ENCODE data around the gene SEMA3B.
A peak's percentile ranks its signal among the peaks of the same experiment; 100 is the strongest.
"Not testable (repeated sequence)": the region's sequence is repeated elsewhere in the genome, so short reads cannot be mapped to it uniquely, and the experiment has no call there.

The SEMA3B gene

DNA sequence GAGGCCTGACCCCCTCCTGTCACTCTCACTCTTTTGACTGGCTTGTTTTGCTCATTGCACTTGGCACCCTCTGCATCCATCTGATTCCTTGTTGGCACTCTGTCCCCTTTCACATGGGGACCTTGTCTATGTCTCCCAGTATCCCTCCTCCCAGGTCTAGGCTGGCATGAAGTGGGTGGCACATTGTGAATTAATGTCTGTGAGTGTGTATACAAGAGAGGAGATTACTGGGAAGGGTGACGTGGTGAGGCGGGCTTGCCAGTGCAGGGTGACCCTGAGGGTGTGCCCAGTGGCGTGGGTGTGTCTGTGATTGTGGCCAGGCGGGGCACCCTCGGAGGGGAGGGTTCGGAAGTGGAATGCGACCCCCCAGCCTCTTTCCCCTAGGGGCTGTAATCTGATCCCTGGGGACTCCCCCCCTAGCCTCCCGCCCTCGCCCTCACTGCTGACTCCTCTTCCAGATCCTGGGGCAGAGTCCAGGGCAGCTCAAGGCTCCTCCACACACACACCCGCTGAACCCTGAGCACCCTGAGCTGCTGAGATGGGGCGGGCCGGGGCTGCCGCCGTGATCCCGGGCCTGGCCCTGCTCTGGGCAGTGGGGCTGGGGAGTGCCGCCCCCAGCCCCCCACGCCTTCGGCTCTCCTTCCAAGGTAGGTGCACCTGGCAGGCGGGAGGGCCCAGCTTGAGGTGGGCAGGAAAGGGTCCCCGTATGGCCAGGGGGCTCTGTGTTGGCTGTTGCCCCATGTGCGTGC lies at the start of gene SEMA3B:
Gene SEMA3B, plus strand, starts transcription at position 445 of the 749 bp plus-strand sequence. Its CDS starts 94 bp downstream, at position 539.
- peak; percentile 67 for DNase-seq (ENCODE audit: low read depth, low spot score)

DNA sequence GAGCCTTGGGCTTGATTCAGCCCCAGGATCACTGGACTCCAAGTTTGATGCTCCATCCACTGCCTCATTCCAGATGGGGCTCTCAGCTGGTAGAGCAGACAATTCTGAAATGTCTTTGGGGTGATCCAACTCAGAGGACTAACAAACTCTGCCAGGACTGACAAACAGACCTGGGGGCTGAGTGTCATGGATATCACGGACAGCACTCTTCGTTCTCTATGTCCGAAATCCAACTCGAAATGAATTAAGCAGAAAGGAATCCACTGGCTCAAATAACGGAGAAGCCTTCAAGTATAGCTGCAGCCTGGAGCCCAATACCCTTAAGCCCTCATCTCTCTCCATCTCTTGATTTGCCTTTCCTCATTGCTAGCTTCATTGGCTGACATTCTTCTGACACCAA lies 49.7 kb upstream of the SEMA3B start:
- DNase-seq (ENCODE audit: low read depth, low spot score), result no peak

DNA sequence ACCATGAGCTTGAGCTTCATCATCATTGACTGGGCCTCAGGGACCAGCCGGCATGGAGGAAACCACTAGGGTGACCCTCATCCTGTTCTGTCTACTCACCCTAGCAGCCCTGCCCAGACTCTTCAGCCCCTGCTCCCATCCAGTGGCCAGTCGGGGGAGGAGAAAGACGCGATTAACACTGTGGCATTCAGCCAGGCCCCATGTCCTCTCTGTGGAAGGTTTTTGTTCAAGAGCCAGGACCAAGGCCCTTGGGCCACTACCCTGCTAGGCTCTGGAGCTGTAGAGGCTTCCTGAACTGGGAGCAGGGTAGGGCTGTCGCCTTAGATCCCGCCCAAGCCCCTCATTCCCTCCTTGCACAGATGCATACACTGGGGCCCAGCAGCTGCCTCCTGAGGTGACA lies 48.8 kb upstream of the SEMA3B start:
- DNase-seq (ENCODE audit: low read depth, low spot score), result no peak

DNA sequence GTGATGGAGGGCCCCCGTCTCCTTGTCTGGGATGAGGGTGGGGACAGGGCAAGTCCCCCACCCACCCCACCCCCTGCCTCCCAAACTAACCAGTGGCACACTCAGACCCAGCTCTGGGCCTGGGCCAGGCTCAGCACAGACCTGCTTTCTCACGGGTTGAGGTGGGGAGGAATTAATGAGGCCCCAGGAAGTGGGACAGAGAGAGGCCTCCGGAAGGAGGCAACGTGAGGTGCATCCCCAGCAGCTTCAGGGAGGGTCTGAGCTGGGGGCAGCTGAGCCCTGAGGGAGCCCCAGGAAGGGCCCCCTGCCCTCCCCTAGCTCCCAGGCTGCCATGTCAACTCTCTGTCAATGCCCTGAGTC lies 47.9 kb upstream of the SEMA3B start:
- no peak for DNase-seq (ENCODE audit: low read depth, low spot score)

DNA sequence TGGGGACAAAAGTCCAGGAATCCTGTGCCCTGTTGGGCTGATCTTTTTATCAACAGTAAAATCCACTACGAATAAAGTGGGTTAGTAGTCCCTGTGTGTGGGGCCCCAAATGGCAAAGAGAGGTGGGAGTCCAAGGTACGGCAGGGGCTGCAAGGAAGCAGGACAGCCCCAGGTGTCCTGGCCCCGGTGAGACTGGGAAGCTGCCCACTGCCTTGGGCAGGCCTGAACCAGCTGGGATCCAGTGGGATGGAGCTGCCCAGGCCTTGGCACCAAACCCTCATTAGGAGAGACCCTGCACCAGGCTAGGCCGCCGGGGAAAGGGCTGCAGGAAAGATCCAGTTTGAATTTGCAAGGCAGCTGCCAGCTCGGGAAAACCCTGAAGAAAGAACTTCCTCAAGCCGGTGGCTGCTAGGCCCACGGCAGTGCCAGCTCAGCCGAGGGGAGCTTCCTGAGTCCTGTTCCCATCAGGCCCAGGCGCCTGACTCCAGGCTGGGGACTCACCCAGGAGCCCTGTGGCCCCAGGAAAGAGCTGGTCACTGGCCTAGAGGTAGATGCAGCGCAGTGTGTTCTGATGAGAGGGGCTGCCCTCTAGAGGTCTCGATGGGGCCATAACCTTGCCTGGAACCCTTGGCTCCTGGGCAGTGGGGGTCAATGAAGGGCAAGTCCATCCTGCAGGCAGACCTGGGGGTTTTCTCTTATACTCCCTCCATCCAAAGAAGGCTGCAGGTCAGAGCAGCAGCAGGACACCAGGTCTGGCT lies 47.4 kb upstream of the SEMA3B start:
- no peak for DNase-seq (ENCODE audit: low read depth, low spot score)

DNA sequence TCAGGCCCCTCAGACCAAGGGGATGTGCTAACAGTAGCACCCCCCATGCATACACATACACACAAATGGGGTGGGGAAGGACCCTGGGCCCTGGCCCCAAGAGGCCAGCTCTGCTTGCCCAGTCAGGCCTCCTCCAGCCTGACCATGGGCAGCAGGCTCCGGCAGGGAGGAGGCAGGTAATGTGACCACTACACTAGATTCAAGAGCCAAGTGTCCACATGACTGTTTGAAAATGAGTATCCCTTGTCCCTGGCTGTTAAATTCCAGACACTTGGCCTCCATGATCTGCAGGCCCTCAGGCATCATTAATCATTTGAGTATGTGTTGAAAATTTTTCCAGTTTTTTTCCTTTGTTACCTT lies 46.8 kb upstream of the SEMA3B start:
- DNase-seq (ENCODE audit: low read depth, low spot score), result no peak

DNA sequence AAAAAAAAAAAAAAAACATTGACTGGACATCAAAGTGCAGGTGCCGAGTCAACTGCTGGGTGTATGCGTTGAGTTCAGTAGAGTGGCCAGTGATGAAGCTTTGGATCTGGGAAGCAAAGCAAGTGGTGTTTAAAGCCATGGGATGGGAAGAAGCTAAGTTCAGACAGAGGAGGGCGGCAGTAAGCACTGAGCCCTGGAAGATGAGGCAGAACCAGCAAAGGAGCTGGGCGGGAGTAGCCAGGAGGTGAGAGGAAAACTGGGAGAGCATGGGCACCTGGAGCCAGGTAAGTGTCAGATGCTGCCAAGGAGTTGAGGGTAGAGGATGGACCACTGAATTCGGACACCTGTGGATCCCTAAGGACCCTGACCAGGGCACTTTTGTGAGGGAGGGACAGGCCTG lies 44.3 kb upstream of the SEMA3B start:
- no peak for DNase-seq (ENCODE audit: low read depth, low spot score)

DNA sequence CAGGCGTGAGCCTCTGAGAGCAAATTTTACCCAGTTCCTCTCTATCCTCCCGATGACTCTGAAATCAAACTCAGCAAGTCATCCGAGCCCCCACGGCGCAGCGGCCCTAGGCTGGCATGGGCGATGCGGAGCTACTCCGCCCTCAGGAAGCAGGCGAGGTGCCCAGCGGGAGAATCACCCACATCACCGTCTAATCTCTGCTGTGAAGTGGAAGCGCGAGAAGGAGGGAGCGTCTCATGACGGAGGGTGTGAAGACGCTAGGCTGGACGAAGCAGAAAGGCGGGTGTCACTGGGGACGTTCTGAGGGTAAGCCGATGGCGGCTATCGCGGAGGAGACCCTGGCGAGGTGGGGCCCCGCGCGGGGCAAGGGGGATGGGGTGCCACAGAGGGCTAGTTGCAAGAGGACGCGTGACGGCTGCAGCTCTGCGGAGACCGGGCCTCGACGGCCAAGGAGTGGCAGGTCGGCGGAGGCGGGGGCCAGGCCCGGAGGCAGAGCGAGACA lies 42.0 kb upstream of the SEMA3B start:
- peak; percentile 70 for DNase-seq (ENCODE audit: low read depth, low spot score)

DNA sequence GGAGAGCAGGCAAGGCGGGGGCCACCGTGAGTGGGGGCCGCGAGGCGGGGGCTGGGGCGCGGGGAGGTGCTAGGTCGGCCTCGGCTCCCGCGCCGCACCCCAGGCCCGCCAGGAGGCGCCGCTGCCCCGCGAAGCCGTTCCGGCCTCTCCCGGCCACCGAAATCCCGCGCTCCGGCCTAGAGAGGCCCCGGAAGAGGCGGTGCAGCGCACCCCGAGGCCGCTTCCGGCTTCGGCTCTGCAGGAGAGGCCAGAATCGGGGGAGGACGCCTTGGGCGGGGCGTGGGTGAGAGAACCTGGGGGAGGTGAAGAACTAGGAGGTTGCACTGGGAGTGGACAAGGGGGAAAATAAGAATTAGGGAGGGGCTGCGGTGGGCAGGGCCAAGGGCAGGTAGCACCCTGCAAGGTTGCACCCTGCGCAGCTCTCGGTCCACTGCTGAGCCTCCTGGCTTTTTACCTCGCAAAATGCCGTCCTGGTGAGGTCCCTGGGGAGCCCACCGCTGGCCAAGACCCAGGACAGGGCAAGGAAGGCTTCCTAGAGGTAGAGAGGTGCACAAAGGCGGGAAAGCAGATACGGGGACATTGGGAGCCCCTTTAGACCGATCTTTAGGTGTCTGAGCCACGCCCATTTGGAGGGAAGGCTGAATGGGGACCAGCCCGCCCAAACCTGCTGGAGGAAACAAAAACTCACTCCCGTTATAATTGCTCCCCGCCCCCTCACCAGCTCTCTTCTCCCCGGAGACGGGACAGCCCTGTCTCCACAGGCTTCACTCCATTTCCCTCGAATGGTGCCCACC lies 41.4 kb upstream of the SEMA3B start:
- peak; percentile 97 for DNase-seq (ENCODE audit: low read depth, low spot score)

DNA sequence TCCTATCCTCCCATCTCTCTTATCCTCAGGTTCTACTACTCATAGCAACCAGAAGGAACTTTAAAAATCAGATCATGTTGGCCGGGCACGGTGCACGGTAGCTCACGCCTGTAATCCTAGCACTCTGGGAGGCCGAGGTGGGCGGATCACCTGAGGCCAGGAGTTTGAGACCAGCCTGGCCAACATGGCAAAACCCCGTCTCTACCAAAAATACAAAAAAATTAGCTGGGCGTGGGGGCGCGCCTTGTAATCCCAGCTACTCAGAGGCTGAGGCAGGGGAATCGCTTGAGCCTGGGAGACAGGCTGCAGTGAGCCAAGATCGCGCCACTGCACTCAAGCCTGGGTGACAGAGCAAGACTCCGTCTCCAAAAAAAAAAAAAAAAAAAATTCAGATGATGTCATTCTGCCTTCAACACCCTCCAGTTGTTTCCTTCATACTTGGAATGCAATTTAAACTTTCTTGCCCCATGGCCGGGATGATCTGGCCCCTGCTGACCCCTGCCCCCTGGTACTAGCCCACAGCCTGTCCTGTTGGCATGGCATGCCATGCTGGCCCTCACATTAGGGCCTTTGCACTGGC lies 40.7 kb upstream of the SEMA3B start:
- not testable (repeated sequence) for DNase-seq (ENCODE audit: low read depth, low spot score)

DNA sequence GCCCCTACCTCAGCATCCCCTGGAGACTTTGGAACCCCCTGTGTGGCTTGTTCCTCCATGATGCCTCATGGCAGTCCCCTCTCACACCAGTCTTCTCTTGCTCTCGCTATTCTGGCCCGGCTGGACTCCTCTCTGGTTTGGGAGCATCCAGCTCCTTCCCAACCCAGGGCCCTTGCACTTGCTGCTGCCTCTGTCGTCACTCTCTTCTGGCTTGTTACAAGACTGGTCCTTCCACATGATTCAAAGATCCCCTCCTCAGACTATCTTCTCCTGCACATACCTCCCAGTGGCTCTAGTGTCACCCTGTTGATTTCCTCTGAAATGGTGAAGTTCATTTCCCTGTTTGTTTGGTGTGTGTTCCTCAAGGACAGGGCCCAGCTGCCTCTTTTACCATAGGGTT lies 39.5 kb upstream of the SEMA3B start:
- no peak for DNase-seq (ENCODE audit: low read depth, low spot score)

DNA sequence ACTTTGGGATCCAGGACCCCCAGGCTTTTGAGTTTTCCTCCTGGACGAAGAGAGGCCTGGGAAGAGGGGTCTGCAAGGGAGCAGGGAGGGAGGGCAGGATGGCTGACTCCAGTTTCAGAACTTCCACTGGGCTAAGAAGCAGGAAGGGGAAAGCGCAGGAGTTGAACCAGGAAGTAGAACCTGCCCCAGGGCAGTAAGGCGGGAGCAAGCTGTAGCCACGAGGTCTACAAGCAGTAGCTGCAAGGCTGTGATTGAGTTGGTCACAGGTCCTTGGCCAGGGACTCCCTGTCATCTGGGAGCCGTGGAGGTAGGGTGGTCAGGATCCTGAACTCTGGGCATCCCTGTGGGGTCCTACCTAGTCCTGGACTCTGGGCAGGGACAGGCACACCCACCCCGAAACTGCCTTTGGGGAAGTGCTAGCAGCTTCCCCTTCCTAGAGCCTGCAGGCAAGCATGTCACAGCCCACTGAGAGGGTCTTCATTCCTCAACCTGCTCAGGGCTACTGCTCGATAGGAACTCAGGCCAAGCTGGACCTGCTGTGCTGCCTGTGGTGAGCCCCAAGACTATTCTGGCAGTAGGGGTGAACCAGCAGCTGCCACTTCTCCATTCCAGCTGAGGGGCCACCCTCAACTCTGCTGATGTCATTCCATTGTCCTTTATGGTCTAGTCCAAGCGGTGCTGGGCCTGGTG lies 38.7 kb upstream of the SEMA3B start:
- no peak for DNase-seq (ENCODE audit: low read depth, low spot score)

DNA sequence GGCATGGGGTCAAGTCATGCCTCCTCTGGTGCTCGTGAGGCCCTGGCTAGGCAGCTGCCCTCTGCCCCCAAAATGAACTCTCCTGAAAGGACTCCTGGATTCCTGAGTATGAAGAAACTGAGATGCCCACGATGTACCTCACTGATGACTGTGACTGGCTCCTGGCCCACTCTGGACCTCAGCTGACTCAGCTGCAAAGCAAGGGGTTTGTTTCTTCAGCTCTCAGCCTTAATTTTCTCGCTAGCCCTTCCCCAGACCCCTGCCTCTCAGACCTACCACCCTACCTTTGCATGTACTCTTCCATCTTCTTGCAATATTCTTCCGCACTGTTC lies 38.2 kb upstream of the SEMA3B start:
- DNase-seq (ENCODE audit: low read depth, low spot score), result peak; percentile 45

DNA sequence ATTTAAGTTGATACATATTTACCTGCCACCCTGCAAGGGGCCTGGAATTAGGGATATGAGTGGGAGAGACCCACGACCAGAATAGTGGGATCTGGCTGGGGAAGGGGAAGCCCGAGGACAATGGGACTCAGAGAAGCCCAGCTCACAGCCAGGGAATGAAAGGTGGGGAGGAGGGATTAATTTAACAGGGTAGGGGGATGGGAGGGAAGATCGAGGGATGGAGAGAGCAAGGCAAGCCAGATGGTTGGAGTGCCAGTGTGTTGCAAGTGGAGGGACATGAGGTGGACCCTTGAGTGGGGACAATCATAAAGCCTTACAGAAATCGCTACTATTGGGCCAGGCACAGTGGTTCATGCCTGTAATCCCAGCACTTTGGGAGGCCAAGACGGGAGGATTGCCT lies 37.4 kb upstream of the SEMA3B start:
- DNase-seq (ENCODE audit: low read depth, low spot score), result no peak

DNA sequence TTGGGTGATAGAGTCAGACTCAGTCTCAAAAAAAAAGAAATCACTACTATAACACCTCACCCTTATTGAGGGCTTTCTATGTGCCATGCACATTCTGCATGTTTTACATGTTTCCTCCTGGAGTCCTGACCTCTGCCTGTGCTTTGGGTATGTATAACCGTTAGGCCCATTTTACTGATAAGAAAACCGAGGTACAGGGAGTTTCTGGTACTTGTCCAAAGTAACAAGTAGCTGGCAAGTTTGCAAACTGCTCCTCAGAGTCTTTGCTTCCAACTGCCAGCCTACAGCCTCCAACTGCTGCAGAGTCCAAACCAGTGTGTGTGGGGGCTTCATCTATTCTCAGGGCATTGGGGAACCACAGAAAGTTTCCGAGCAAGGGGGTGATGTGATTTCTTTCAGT lies 36.6 kb upstream of the SEMA3B start:
- DNase-seq (ENCODE audit: low read depth, low spot score), result no peak

DNA sequence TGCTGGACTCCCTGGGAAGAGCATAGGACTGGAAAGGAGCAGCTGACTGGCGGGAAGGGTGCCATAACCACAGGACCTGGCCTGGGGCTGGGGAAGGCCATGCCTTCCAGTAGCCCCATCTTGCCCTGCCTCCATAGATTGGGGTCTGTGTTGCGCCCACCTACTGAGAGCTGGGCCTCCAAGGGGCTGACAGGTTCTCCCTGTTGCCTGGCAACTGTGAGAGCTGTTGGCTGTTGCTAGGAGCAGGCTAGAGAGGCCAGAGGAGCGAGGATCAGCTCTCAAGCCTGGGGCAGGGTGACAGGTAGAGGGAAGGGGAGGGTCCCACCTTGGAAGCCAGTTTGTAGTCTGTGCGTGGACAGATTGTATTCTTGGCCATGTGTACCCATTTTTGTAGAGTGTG lies 35.8 kb upstream of the SEMA3B start:
- no peak for DNase-seq (ENCODE audit: low read depth, low spot score)

DNA sequence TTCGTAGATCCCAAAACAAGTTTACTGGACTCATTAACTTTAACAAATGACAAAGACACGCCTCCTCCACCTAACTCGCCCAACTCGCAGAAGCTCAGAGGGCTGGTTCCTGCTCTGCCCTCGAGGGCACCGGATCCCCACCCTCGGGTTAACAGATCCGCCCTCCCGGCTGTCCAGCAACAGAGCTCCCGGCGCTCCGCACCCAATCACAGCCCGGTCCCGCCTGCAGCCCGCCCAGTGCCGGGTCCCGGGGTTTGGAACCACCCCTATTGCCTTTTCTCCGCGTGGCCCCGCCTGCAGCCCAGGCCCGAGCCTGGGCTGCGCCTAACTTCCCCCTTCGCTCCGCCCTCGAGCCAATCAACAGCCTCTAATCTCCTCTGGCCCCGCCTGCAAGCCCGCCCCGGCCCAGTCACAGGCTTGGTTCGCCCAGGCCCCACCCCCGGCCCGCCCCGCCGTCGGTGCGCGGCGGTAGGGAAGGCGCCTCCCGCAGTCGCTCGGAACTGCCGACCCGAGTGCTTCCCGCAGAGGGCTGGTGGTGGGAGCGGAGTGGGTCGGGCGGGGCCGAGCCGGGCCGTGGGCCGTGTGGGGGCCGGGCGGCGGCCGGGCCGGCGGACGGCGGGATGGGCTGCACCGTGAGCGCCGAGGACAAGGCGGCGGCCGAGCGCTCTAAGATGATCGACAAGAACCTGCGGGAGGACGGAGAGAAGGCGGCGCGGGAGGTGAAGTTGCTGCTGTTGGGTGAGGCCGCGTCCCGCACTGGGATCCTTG lies 33.0 kb upstream of the SEMA3B start, which contains the start of gene GNAI2:
Gene GNAI2, plus strand, starts transcription at position 489 of the 768 bp plus-strand sequence. Its CDS starts 132 bp downstream, at position 621.
- peak; percentile 100 for DNase-seq (ENCODE audit: low read depth, low spot score)

DNA sequence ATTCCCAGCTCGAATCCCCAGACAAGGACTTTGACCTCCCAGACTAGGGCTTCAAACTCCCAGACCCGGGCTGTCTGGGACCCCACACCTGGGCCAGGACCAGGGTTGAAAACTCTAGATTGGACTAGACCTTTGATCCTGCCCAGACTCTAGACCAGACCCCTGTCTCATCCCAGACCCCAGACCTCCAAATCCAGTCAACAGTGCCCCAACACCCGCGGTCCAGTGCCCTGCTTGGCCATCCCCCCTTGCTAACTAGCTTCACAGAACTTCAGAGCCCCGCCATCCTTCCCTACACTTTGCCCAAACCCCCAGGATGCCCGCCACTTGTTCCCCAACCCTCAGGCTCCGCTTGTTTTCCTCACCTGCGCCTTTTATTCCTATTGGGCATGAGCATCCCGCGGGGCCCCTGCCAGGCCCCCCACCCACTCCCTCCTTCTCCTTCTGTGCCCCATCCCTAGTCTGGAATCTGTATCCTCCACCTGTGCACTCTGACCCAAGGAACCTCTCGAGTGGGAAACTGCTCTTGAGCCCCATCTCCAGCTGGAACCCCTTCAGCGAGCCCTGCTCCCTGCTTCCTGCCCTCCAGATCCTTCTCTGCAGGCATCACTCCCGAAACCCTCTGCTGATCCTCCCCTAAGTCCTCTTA lies 32.3 kb upstream of the SEMA3B start:
- no peak for DNase-seq (ENCODE audit: low read depth, low spot score)

DNA sequence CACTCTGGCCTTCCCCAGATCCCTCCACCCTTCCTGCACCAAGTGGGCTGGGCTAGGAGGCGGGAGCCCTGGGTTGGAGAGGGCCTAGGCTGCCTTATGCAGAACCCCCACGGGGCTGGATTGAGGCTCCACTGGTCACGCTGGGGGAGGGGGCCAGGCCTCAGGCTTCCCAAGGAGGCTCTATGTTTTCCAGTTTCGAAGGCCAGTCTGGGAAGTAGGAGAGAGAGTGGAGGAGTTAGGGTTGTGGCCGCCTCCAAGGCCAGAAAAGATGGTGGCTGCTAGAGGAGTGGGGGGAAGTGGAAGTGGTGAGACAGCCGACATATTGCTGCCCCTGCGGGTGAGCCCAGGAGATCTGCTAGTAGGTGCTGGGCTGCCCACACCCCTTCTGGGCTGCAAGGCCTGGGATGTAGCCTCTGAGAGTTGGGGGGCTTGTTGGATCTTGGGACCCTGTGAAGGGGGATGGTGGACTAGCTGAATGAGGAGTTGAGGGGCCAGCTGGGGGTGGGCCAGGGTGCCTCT lies 31.8 kb upstream of the SEMA3B start:
- peak; percentile 52 for DNase-seq (ENCODE audit: low read depth, low spot score)
